Activated T-helper 9 cell treated with anti-CD3 and anti-CD28 coated beads, Interleukin-2, amount 50 U/mL, for 16 hours (primary cell): ENCODE measurements around the gene ATG5.

Experiments
- DNase-seq: peaks from one replicate; pipeline ENCODE4 v3.0.0-alpha.2; 2020; ENCODE audit warnings: low read depth

ATG5 gene

GRCh38 chr6:106325336-106326178 lies at the start of gene ATG5:
TSS of gene ATG5 (minus strand) at chr6:106325760. CDS start at chr6:106316208, 9,552 bp downstream.
- DNase-seq = peak; percentile 100

GRCh38 chr6:106373502-106374239 lies 48.1 kb upstream of the ATG5 start:
- DNase-seq = no peak

GRCh38 chr6:106372838-106373501 lies 47.4 kb upstream of the ATG5 start:
- DNase-seq = no peak

GRCh38 chr6:106370639-106371038 lies 45.1 kb upstream of the ATG5 start:
- DNase-seq = no peak

- DNase-seq = no peak
Observed at GRCh38 chr6:106369739-106370138, 44.2 kb upstream of the ATG5 start.

GRCh38 chr6:106363401-106364138 lies 38.0 kb upstream of the ATG5 start:
- DNase-seq = no peak

GRCh38 chr6:106360989-106361430 lies 35.5 kb upstream of the ATG5 start:
- peak; percentile 10 for DNase-seq

- peak; percentile 58 for DNase-seq
Observed at GRCh38 chr6:106360410-106360988, 34.9 kb upstream of the ATG5 start, which contains the start of gene CRYBG1. TSS of gene CRYBG1 (plus strand) at chr6:106360717. CDS start at chr6:106360909, 192 bp downstream.

GRCh38 chr6:106359959-106360409 lies 34.4 kb upstream of the ATG5 start:
- DNase-seq = no peak

- DNase-seq = no peak
Observed at GRCh38 chr6:106356378-106356777, 30.8 kb upstream of the ATG5 start.

GRCh38 chr6:106347219-106347618 lies 21.7 kb upstream of the ATG5 start:
- no peak for DNase-seq

GRCh38 chr6:106339334-106340029 lies 13.9 kb upstream of the ATG5 start:
- DNase-seq = peak; percentile 12

- peak; percentile 13 for DNase-seq
Observed at GRCh38 chr6:106334646-106335448, 9.3 kb upstream of the ATG5 start.

GRCh38 chr6:106324726-106325335 lies 729 bp downstream of the ATG5 start:
- no peak for DNase-seq

- DNase-seq = no peak
Observed at GRCh38 chr6:106321940-106322339, 3.6 kb downstream of the ATG5 start.

- no peak for DNase-seq
Observed at GRCh38 chr6:106318851-106319250, 6.7 kb downstream of the ATG5 start.

- no peak for DNase-seq
Observed at GRCh38 chr6:106318061-106318460, 7.5 kb downstream of the ATG5 start.

- no peak for DNase-seq
Observed at GRCh38 chr6:106316375-106316766, 9.2 kb downstream of the ATG5 start.

- no peak for DNase-seq
Observed at GRCh38 chr6:106315765-106316374, 9.7 kb downstream of the ATG5 start.
